ENCODE results near the gene MRFAP1.
"Not testable (repeated sequence)": the region's sequence is repeated elsewhere in the genome, so short reads cannot be mapped to it uniquely, and the experiment has no call there.

Gene MRFAP1

GRCh38 chr4:6612961-6613675 lies 27.4 kb upstream of the MRFAP1 start:
- no peak for DNase-seq

GRCh38 chr4:6613676-6614651 lies 26.5 kb upstream of the MRFAP1 start:
- DNase-seq: no peak

- no peak for DNase-seq
These were observed 25.7 kb upstream of the MRFAP1 start for GRCh38 chr4:6614701-6615230.

- DNase-seq: no peak
These were observed 24.1 kb upstream of the MRFAP1 start for GRCh38 chr4:6616087-6616995.

GRCh38 chr4:6617246-6617645 lies 23.2 kb upstream of the MRFAP1 start:
- no peak for DNase-seq

GRCh38 chr4:6618386-6619115 lies 21.9 kb upstream of the MRFAP1 start:
- no peak for DNase-seq

GRCh38 chr4:6619116-6619465 lies 21.4 kb upstream of the MRFAP1 start:
- no peak for DNase-seq

- no peak for DNase-seq
These were observed 20.8 kb upstream of the MRFAP1 start for GRCh38 chr4:6619466-6620255.

GRCh38 chr4:6620296-6620695 lies 20.2 kb upstream of the MRFAP1 start:
- no peak for DNase-seq

GRCh38 chr4:6620891-6621555 lies 19.5 kb upstream of the MRFAP1 start:
- DNase-seq: no peak

GRCh38 chr4:6621556-6621927 lies 18.9 kb upstream of the MRFAP1 start:
- no peak for DNase-seq

- DNase-seq: no peak
These were observed 17.7 kb upstream of the MRFAP1 start for GRCh38 chr4:6622744-6623143.

GRCh38 chr4:6625256-6625655 lies 15.2 kb upstream of the MRFAP1 start:
- DNase-seq: no peak

- no peak for DNase-seq
These were observed 14.4 kb upstream of the MRFAP1 start for GRCh38 chr4:6626066-6626465.

GRCh38 chr4:6627832-6628231 lies 12.7 kb upstream of the MRFAP1 start:
- DNase-seq: no peak

GRCh38 chr4:6628484-6628883 lies 12.0 kb upstream of the MRFAP1 start:
- not testable (repeated sequence) for DNase-seq

- no peak for DNase-seq
These were observed 8.4 kb upstream of the MRFAP1 start for GRCh38 chr4:6632125-6632524.

GRCh38 chr4:6633091-6633906 lies 7.2 kb upstream of the MRFAP1 start:
- peak; percentile 9 for DNase-seq

GRCh38 chr4:6634746-6635145 lies 5.7 kb upstream of the MRFAP1 start:
- DNase-seq: no peak
